HG02852 (cell line): ENCODE measurements around the gene GINS2.

Experiments used
- ATAC-seq: cut with Tn5 transposase; IDR thresholded peaks from one replicate; pipeline ENCODE4 v1.9.1; 2021; ENCODE audit warnings: mild to moderate bottlenecking, moderate library complexity; ENCODE audit not compliant: unreplicated experiment

GINS2 gene

DNA sequence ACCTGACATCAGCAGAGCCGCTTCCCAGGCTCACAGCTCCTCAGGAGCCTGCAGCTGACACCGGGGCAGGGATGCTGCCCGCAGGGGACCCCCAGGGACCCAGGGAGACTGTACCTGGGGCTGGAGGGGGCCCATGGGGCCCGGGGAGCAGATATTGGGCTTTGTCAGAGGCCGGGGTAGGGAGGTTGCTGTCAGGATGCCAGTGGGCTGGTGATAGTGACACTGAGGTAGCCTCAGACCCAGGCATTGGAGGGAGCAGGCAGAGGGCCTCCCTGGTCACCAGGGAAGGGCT lies 60.5 kb downstream of the GINS2 start:
- no peak for ATAC-seq

GRCh38 chr16:85627526-85628264 lies 61.1 kb downstream of the GINS2 start:
- ATAC-seq: no peak

DNA sequence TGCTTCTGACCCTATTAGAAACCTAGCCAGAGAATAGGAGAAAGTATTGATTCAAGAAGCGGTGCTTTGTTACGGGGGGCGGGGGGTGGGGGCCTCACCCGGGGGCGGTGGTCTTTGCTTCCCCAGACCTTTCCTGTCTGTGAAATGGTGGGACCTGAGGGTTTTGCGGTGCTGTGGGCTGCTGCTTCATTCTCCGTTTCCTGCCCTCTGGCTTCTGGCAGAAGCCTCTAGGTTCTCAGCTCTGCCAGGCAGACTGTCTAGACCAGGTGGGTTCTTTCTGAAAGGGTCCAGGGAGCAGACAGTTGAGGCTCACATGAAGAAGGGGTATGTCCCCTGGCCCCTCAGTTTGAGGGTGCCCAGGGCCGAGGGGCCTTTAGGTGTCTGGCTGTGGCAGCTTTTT lies 61.7 kb downstream of the GINS2 start:
- ATAC-seq: no peak
